GM06990 (cell line): ENCODE measurements around the gene PRSS56.

Source experiments
- DNase-seq: peaks from one replicate; pipeline ENCODE4 v3.0.0-alpha.2; 2011; ENCODE audit not compliant: insufficient read length; ENCODE audit errors: extremely low read depth
- H3K27me3 ChIP-seq: replicated peaks from 2 replicates; pipeline ENCODE4 v1.6.0; 2011; ENCODE audit warnings: low read length; ENCODE audit not compliant: control insufficient read depth, insufficient read depth
- H3K36me3 ChIP-seq: 2 replicates; pipeline ENCODE4 v1.5.1; 2011; ENCODE audit warnings: low read length; ENCODE audit not compliant: control insufficient read depth, insufficient read depth
- H3K4me3 ChIP-seq: replicated peaks from 2 replicates; pipeline ENCODE4 v1.5.1; 2011; ENCODE audit warnings: low read depth, mild to moderate bottlenecking, control low read depth, low read length
- TF ChIP-seq, protein P1 (sequence below): IDR thresholded peaks from 2 replicates; pipeline ENCODE4 v1.5.1; 2011; ENCODE audit warnings: low read length, control low read depth, mild to moderate bottlenecking, inconsistent platforms; ENCODE audit not compliant: insufficient read depth, poor library complexity, severe bottlenecking

The PRSS56 gene

DNA sequence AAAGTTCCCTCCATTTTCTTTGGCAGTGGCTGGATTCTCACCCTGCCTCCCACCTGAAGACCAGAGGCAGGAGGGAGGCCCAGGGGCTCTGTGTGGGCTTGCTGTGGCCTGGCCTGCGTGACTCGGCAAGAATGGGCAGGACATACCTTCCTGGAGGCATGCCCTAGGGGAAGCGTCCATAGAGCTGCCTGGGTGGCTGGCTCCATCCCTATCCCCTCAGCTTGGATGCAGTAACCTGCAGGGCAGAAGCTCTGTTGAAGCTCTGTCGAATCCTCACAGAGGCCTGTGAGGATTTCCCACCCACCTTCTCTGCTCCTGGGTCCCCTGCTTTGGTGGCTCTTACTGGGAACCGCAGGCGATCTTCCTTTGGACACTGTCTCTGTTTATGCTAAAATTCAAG lies 1.3 kb upstream of the PRSS56 start:
- H3K4me3 ChIP-seq = no peak overlapping the region
- H3K27me3 ChIP-seq = no peaks in the 10 kb centered on the region; the same call in 1 of the 2 replicates
- DNase-seq = no peak
- TF ChIP-seq, protein P1, sequence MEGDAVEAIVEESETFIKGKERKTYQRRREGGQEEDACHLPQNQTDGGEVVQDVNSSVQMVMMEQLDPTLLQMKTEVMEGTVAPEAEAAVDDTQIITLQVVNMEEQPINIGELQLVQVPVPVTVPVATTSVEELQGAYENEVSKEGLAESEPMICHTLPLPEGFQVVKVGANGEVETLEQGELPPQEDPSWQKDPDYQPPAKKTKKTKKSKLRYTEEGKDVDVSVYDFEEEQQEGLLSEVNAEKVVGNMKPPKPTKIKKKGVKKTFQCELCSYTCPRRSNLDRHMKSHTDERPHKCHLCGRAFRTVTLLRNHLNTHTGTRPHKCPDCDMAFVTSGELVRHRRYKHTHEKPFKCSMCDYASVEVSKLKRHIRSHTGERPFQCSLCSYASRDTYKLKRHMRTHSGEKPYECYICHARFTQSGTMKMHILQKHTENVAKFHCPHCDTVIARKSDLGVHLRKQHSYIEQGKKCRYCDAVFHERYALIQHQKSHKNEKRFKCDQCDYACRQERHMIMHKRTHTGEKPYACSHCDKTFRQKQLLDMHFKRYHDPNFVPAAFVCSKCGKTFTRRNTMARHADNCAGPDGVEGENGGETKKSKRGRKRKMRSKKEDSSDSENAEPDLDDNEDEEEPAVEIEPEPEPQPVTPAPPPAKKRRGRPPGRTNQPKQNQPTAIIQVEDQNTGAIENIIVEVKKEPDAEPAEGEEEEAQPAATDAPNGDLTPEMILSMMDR = no peak
- no peaks in the 10 kb centered on the region for H3K36me3 ChIP-seq

DNA sequence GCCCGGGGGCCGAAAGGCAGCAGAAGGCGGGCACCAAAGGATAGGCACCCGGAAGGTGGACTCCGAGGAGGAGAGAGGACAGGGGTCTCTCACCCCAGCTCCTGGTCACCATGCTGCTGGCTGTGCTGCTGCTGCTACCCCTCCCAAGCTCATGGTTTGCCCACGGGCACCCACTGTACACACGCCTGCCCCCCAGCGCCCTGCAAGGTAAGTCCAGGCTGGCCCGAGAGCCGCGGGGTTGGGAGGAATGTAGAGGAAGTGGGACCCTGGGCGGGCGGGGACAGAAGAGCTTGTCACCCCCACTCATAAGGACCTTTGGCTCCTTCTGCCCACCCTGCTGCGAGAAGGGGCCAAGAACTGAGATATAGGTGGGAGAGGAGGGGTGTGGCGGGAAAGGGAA lies 301 bp downstream of the PRSS56 start:
- Histone ChIP-seq H3K36me3 (no peaks in the 10 kb centered on the region), H3K4me3 (no peak overlapping the region), H3K27me3 (peaks cover 1% of the 10 kb centered on the region; the same call in 1 of the 2 replicates)
- DNase-seq = no peak
- TF ChIP-seq, protein P1 = no peak

DNA sequence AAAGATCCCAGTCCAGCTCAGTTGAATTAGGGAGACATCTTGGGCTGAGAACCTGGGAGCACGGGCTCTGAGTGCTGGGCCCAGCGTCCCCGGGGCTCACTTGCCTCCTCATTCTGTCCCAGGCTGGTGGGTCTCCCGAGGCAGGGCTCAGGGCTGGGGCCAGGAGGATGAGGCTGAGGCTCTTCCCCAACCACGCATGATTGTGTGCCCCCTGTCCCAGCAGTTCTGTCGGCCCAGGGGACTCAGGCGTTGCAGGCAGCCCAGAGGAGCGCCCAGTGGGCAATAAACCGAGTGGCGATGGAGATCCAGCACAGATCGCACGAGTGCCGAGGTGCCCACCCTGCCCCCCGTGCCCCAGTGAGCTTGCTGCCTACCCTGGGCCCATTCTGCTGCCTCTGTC lies 910 bp downstream of the PRSS56 start:
- TF ChIP-seq, protein P1 = no peak

DNA sequence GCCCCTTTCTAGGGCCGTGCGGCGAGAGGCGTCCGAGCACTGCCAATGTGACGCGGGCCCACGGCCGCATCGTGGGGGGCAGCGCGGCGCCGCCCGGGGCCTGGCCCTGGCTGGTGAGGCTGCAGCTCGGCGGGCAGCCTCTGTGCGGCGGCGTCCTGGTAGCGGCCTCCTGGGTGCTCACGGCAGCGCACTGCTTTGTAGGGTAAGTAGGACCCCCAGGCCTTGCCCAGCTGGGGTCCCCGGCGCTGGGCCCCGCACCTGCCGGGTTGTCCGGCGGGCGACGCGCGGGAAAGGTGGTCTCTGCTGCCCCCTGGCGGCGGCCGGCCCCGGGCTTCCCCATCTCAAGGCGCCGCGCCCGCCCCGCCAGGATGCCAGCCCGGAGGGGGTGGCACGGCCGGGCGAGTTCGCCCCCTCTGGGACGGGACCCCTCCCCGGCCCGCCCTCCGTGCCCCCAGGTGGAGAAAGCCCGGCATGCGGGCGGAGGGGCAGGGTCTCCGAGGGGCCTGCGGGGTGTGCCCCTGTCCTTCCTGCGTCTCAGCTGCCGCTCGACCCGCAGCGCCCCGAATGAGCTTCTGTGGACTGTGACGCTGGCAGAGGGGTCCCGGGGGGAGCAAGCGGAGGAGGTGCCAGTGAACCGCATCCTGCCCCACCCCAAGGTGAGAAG lies 1.9 kb downstream of the PRSS56 start:
- no peak for DNase-seq
- Histone ChIP-seq H3K27me3 (peaks cover 1% of the 10 kb centered on the region; the same call in 1 of the 2 replicates), H3K36me3 (no peaks in the 10 kb centered on the region), H3K4me3 (no peak overlapping the region)
- TF ChIP-seq, protein P1 = peak; percentile 23

More for the DNA sequence above, 910 bp downstream of the PRSS56 start:
- no peak for DNase-seq
- Histone ChIP-seq H3K27me3 (peaks cover 1% of the 10 kb centered on the region; the same call in 1 of the 2 replicates), H3K36me3 (no peaks in the 10 kb centered on the region), H3K4me3 (no peak overlapping the region)

DNA sequence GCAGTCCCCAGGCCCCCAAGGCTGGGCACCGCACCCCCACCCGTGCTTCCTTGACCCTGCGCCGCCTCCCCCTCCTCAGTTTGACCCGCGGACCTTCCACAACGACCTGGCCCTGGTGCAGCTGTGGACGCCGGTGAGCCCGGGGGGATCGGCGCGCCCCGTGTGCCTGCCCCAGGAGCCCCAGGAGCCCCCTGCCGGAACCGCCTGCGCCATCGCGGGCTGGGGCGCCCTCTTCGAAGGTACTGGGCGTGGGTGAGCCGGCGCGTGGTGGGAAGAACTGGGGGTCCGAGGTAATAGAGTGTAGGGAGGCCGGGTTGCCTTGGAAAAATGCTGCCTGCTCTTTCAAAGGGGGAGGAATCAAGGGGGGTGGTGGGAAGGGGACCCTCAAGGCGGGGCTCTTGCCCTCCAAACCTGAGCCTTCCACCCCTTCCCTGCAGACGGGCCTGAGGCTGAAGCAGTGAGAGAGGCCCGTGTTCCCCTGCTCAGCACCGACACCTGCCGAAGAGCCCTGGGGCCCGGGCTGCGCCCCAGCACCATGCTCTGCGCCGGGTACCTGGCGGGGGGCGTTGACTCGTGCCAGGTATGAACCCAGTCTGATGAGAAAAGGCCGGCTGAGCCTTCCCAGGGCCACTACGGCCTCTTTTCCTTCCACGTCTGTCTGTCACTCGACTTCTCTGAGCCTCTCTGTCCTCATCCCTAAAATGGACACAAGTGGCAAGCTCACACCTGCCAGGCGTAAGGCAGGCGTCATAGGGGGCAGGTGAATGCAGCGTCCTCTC lies 2.6 kb downstream of the PRSS56 start:
- Histone ChIP-seq H3K4me3 (no peak overlapping the region), H3K36me3 (no peaks in the 10 kb centered on the region), H3K27me3 (peaks cover 1% of the 10 kb centered on the region; the same call in 1 of the 2 replicates)
- TF ChIP-seq, protein P1 = no peak
- DNase-seq = no peak
